Measurements from ENCODE around the gene AKTIP. TPM values are rescaled to one million over a fixed set of nuclear protein-coding genes. Genes with fewer than 3 reads are reported as not detected.

The AKTIP gene
- total and polyA plus RNA-seq, 8 donors: 8.7 to 18.6 (median 13.2) TPM

DNA sequence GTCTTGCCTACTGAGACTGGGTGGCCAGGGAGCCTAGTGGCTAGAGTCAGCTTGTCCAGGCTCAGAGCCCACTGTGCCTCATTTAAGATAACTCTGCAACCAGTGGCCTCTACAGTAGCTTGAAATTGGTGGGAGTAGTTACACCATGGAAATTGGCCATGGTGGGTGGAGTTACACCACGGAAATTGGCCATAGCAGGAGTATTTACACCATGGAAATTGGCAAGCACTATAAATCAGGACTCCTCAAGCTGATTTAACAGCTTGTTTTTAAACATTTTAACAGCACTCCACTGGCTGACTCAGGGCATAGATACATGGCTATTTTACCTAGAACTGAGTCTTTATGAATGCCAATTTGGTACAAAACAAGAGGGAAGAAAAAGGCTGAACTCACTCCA lies 27.7 kb upstream of the AKTIP start:
- WGBS, 2 donors: 67 to 77% methylated on average over 1 of the region's 1 CpG
- no peaks in the 10 kb centered on the region for H3K27me3 ChIP-seq
- DNase-seq (no peak), ATAC-seq (no peak), FAIRE-seq (no peak)
- intact Hi-C loops (cut with DNase I): no loop called here
- no peak overlapping the region for H3K27ac ChIP-seq
- H3K36me3 ChIP-seq: no peaks in the 10 kb centered on the region
- TF ChIP-seq, protein P1, sequence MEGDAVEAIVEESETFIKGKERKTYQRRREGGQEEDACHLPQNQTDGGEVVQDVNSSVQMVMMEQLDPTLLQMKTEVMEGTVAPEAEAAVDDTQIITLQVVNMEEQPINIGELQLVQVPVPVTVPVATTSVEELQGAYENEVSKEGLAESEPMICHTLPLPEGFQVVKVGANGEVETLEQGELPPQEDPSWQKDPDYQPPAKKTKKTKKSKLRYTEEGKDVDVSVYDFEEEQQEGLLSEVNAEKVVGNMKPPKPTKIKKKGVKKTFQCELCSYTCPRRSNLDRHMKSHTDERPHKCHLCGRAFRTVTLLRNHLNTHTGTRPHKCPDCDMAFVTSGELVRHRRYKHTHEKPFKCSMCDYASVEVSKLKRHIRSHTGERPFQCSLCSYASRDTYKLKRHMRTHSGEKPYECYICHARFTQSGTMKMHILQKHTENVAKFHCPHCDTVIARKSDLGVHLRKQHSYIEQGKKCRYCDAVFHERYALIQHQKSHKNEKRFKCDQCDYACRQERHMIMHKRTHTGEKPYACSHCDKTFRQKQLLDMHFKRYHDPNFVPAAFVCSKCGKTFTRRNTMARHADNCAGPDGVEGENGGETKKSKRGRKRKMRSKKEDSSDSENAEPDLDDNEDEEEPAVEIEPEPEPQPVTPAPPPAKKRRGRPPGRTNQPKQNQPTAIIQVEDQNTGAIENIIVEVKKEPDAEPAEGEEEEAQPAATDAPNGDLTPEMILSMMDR (IDR thresholded peaks at IDR 0.05): no peak
- no peaks in the 10 kb centered on the region for H3K4me1 ChIP-seq
- no peaks in the 10 kb centered on the region for H3K9me3 ChIP-seq
- H3K4me3 ChIP-seq: no peak overlapping the region

DNA sequence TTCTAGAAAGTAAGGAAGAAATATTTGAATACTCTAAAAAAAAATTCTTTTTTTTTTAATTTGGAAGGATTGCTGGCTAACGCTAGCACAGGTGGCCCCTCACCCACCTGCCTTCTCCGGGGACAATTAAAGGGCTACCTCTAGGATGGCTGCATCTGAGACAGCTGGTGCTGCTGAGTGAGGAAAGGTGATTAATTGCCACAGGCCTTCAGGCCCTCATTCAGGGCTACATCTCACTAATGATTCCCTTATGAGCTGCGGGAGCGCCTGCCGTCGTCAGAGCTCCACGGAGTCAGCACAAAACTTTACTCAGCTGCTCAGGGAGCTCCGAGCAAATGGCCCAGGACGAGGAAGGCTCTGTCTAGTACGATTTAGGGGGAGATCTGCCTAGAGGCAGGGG lies 27.0 kb upstream of the AKTIP start:
- no peaks in the 10 kb centered on the region for H3K9me3 ChIP-seq
- TF ChIP-seq, protein P1 (IDR thresholded peaks at IDR 0.05): no peak
- H3K27me3 ChIP-seq: no peaks in the 10 kb centered on the region
- no peak overlapping the region for H3K27ac ChIP-seq
- ATAC-seq: peak in 2 of 4 donors; percentile 57 to 61
- intact Hi-C loops (cut with DNase I): no loop called here
- H3K36me3 ChIP-seq: no peaks in the 10 kb centered on the region
- no peak overlapping the region for H3K4me3 ChIP-seq
- H3K4me1 ChIP-seq: no peaks in the 10 kb centered on the region
- no peak for DNase-seq
- no peak for FAIRE-seq
- 51 to 58% methylated on average over 10 of the region's 10 CpGs for WGBS, 2 donors

DNA sequence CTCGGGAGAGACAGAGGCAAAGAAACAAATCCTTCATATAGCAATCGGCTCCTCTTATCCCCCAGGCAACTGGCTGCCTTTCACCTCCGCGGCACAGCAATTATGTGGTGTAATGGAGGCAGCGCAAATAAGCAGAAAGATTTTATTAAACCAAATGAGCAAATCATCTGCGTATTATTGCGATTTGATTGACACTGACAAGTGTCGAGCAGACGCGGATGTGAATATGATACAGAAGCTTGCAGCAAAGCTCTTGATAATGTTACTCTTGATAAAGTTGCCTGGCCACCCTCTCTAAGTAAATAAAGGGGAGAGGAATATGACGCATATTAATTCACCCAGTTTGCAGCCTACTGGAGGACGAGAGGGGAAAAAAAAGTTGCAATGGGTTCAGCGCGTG lies 26.5 kb upstream of the AKTIP start:
- Histone ChIP-seq H3K4me3 (no peak overlapping the region), H3K27me3 (no peaks in the 10 kb centered on the region), H3K9me3 (no peaks in the 10 kb centered on the region), H3K27ac (no peak overlapping the region), H3K36me3 (no peaks in the 10 kb centered on the region), H3K4me1 (no peaks in the 10 kb centered on the region)
- DNase-seq (no peak), ATAC-seq (peak in 3 of 4 donors; percentile 56 to 75 (median 57)), FAIRE-seq (no peak)
- TF ChIP-seq, protein P1 (IDR thresholded peaks at IDR 0.05): no peak
- WGBS, 2 donors: 29 to 36% methylated on average over 14 of the region's 14 CpGs
- intact Hi-C loops (cut with DNase I): no loop called here

DNA sequence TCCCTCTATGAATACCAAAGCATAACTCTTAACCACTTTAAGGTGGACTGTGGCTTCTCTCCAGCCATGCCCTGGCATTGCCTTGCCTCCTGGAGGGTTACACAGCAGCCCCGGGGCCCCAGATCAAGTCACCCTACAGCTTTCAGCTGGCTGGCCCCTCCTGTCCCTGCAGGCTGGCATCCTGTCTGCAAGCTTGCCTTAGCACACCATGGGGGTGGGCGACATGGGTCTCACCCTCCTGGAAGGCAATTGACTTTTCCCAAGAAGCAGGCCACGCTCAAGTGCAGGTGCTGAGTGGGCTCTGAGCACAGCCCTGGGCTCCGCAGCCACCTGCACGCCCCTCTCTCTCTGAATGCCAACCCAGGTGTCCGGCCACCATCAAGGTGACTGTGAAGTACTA lies 25.8 kb upstream of the AKTIP start:
- no peak for ATAC-seq
- Histone ChIP-seq H3K4me1 (no peaks in the 10 kb centered on the region), H3K36me3 (no peaks in the 10 kb centered on the region), H3K27ac (no peak overlapping the region), H3K27me3 (no peaks in the 10 kb centered on the region), H3K9me3 (no peaks in the 10 kb centered on the region), H3K4me3 (no peak overlapping the region)
- FAIRE-seq: no peak
- intact Hi-C loops (cut with DNase I): no loop called here
- TF ChIP-seq, protein P1 (IDR thresholded peaks at IDR 0.05): no peak
- DNase-seq: no peak
- WGBS, 2 donors: 88 to 97% methylated on average over 6 of the region's 6 CpGs

DNA sequence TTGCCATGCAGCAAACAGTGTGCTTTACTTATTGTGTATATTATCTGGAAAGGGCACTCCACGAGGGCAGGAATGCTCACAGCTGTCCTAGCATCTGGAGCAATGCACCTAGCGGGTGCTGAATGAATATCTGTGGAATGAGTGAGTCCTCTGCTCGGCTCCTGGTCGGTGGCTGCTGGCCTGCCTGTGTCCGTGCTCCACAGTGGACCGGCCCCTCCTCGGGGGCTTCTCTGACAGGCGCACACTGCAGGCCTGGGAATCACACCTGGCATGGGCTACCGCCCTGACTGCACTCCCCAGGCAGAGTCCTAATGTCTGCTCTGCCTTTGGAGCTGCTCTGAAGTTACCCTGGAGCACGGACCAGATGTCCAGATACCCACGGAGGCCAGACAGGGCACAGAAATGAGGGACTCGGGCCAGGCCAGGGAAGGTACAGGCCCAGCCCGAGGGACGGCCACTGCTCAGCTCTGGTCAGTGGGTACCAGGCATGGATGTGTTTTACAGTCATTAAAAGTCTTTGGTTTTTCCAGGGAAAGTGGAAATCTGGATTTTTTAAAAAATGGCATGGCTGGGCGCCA lies 21.1 kb upstream of the AKTIP start:
- Histone ChIP-seq H3K27me3 (no peaks in the 10 kb centered on the region), H3K4me3 (no peak overlapping the region), H3K36me3 (no peaks in the 10 kb centered on the region), H3K27ac (no peak overlapping the region), H3K4me1 (no peaks in the 10 kb centered on the region), H3K9me3 (no peaks in the 10 kb centered on the region)
- TF ChIP-seq, protein P1 (IDR thresholded peaks at IDR 0.05): no peak
- WGBS, 2 donors: 58 to 67% methylated on average over 15 of the region's 15 CpGs
- DNase-seq (peak in 3 of 6 donors; percentile 39 to 62 (median 57)), FAIRE-seq (no peak), ATAC-seq (peak; percentile 64 to 96 (median 86))
- intact Hi-C loops (cut with DNase I): no loop called here

All from pancreas (tissue), 10 donors.